GM12878 (cell line): ENCODE data around the gene NOS3. TPM values are rescaled to one million over a fixed set of nuclear protein-coding genes. Genes with fewer than 3 reads are reported as not detected.

Experiments
- ATAC-seq: fragments of 200-7000 bp; cut with Tn5 transposase; 3 replicates; pipeline ENCODE4 v1.9.1; 2020; ENCODE audit warnings: mild to moderate bottlenecking, moderate library complexity
- BruUV-seq: library from RNA; stranded (reverse); fragments of 400-500 nt; replicated peaks from 2 replicates; lab custom pipeline; 2021; lab: Mats Ljungman, UMichigan
- CTCF ChIA-PET: fragments of 300-600 bp; sonication (Branson Sonifier 250); formaldehyde crosslinking; extraction: SDS; loops from one replicate; lab custom pipeline; 2021; ENCODE audit warnings: inconsistent platforms; lab: Yijun Ruan, JAX
- POLR2A ChIA-PET: fragments of 350-600 bp; formaldehyde crosslinking; extraction: SDS; loops from one replicate; lab custom pipeline; 2021; ENCODE audit warnings: inconsistent platforms; lab: Charles Lee
- RAD21 ChIA-PET: fragments of 300-600 bp; sonication (Branson Sonifier 250); formaldehyde crosslinking; loops from one replicate; lab custom pipeline; 2023; ENCODE audit warnings: antibody characterized with exemption; ENCODE audit not compliant: unreplicated experiment; lab: Charles Lee
- SMC1A ChIA-PET: fragments of 300-600 bp; sonication (Branson Sonifier 250); formaldehyde crosslinking; loops from one replicate; lab custom pipeline; 2023; ENCODE audit not compliant: unreplicated experiment, uncharacterized antibody; lab: Charles Lee
- DNase-seq: peaks from one replicate; pipeline ENCODE4 v3.0.0-alpha.2; 2011; ENCODE audit warnings: low read depth, low spot score
- FAIRE-seq: peaks from 3 replicates; lab custom pipeline; 2011; peaks lifted over from hg19 to GRCh38; lab: Jason Lieb, UNC
- H2AFZ ChIP-seq: 2 replicates; pipeline ENCODE4 v1.6.0; 2011; ENCODE audit warnings: low read depth, low read length, control low read depth; ENCODE audit not compliant: control insufficient read depth
- H3K27ac ChIP-seq: 2 replicates; pipeline ENCODE4 v1.5.1; 2011; ENCODE audit warnings: control low read depth; ENCODE audit not compliant: control insufficient read depth, insufficient read depth
- H3K27me3 ChIP-seq, 2 experiments: replicated peaks in 1 of 2; 2 replicates each; pipeline versions ENCODE4 v1.6.0 to v1.6.1; 2011; ENCODE audit warnings: low read length in 1 of 2; ENCODE audit not compliant: control insufficient read depth in 2 of 2, insufficient read depth in 2 of 2
- H3K36me3 ChIP-seq, 2 experiments: 2 replicates each; pipeline ENCODE4 v1.5.1; 2011; ENCODE audit warnings: low read length in 1 of 2; ENCODE audit not compliant: control insufficient read depth in 2 of 2, insufficient read depth in 2 of 2
- H3K4me1 ChIP-seq: 2 replicates; pipeline ENCODE4 v1.6.1; 2011; ENCODE audit warnings: mild to moderate bottlenecking, low read length, moderate library complexity, mixed read lengths; ENCODE audit not compliant: control insufficient read depth, insufficient read depth
- H3K4me2 ChIP-seq: 2 replicates; pipeline ENCODE4 v1.6.0; 2011; ENCODE audit warnings: control low read depth; ENCODE audit not compliant: control insufficient read depth, insufficient read depth
- H3K4me3 ChIP-seq: fragments of 200-600 bp; sonication (generic); 2 replicates; pipeline ENCODE4 v1.5.1; 2016
- H3K79me2 ChIP-seq: 2 replicates; pipeline ENCODE4 v1.6.0; 2011; ENCODE audit warnings: low read length; ENCODE audit not compliant: control insufficient read depth, insufficient read depth
- H3K9ac ChIP-seq: 2 replicates; pipeline ENCODE4 v1.8.0; 2011; ENCODE audit warnings: low read length, control low read depth, mixed read lengths; ENCODE audit not compliant: control insufficient read depth, insufficient read depth
- H3K9me3 ChIP-seq: replicated peaks from 3 replicates; pipeline ENCODE4 v1.5.1; 2011; ENCODE audit warnings: mild to moderate bottlenecking, low read length; ENCODE audit not compliant: control insufficient read depth, insufficient read depth
- H4K20me1 ChIP-seq: 2 replicates; pipeline ENCODE4 v1.6.0; 2011; ENCODE audit not compliant: control insufficient read depth, insufficient read depth
- BHLHE40 ChIP-seq, 2 experiments: fragments of 450-650 bp in 1 of 2; IDR thresholded peaks; 2 replicates each; pipeline ENCODE4 v1.6.1; 2011 to 2017; ENCODE audit warnings: low read depth in 2 of 2, borderline replicate concordance in 1 of 2, improper control_type of control experiment in 1 of 2, low read length in 1 of 2, mild to moderate bottlenecking in 1 of 2
- ETV6 ChIP-seq, 2 experiments: fragments of 450-650 bp in 1 of 2; IDR thresholded peaks in 1 of 2; conservative IDR thresholded peaks in 1 of 2; 2 replicates each; pipeline ENCODE4 v1.6.1; 2014; ENCODE audit warnings: antibody characterized with exemption in 1 of 2, borderline replicate concordance in 1 of 2, low read depth in 1 of 2, mild to moderate bottlenecking in 1 of 2, moderate library complexity in 1 of 2
- HDAC6 ChIP-seq: fragments of 200-600 bp; sonication (generic); IDR thresholded peaks from one replicate; pipeline ENCODE4 v1.8.0; 2017; ENCODE audit warnings: antibody characterized with exemption; ENCODE audit not compliant: unreplicated experiment
- MXI1 ChIP-seq: fragments of 150-350 bp; IDR thresholded peaks from 2 replicates; pipeline ENCODE4 v1.6.1; 2011; ENCODE audit warnings: low read depth, mild to moderate bottlenecking, inconsistent platforms, low read length, improper control_type of control experiment
- NFYA ChIP-seq: IDR thresholded peaks from 2 replicates; pipeline ENCODE4 v1.6.1; 2011; ENCODE audit warnings: low read depth, mild to moderate bottlenecking, low read length, improper control_type of control experiment, borderline replicate concordance
- POLR2AphosphoS5 ChIP-seq: IDR thresholded peaks from 2 replicates; pipeline ENCODE4 v1.6.1; 2011; ENCODE audit warnings: mild to moderate bottlenecking, low read length, inconsistent platforms
- USF1 ChIP-seq: IDR thresholded peaks from 2 replicates; pipeline ENCODE4 v1.6.1; 2011; ENCODE audit warnings: borderline replicate concordance, low read depth, mild to moderate bottlenecking, moderate library complexity, mixed read lengths, low read length; ENCODE audit not compliant: insufficient read depth; ENCODE audit errors: extremely low read length
- YY1 ChIP-seq: IDR thresholded peaks from 2 replicates; pipeline ENCODE4 v1.6.1; 2011; ENCODE audit warnings: low read depth, mild to moderate bottlenecking, low read length
- WGBS: methylation state at CpG from one replicate; pipeline ENCODE4 v1.1.6; 2016; ENCODE audit warnings: low lambda C conversion rate; ENCODE audit not compliant: insufficient replicate concordance, insufficient coverage; ENCODE audit errors: missing lambda C conversion rate; 5-methylcytosine and 5-hydroxymethylcytosine counted together
- in situ Hi-C: fragments of 300-500 bp; cut with MboI; formaldehyde crosslinking; loops from 9 replicates; pipeline ENCODE4 v1.14.3; 2018; ENCODE audit warnings: mixed read lengths
- intact Hi-C: fragments of 100-400 bp; cut with micrococcal nuclease; formaldehyde crosslinking; loops from one replicate; pipeline ENCODE4 v1.14.2; 2022; ENCODE audit not compliant: unreplicated experiment
- polyA plus RNA-seq, 11 experiments: library from polyadenylated mRNA; depleted of rRNA in 4 of 11; unstranded in 6 of 11; stranded (reverse) in 5 of 11; fragments of >200 nt; fragmentation: Nextera tagmentation in 4 of 11; fragmentation: Illumina TruSeq in 1 of 11; extraction: Ambion mirVana in 4 of 11; extraction: Trizol in 1 of 11; gene quantifications; 1 replicate in 1 of 11; 2 replicates in 10 of 11; pipeline versions ENCODE4 v1.2.1 to v1.2.3, GENCODE V29; 2011 to 2016; ENCODE audit warnings: inconsistent platforms in 2 of 11, missing spikeins in 2 of 11, low read depth in 1 of 11
- total RNA-seq, 4 experiments: library from RNA; depleted of rRNA in 3 of 4; stranded (reverse); fragments of >200 nt in 3 of 4; fragmentation: Illumina TruSeq in 1 of 4; extraction: Trizol in 1 of 4; gene quantifications; 2 replicates each; pipeline versions ENCODE4 v1.2.1 to v1.2.3, GENCODE V29; 2013 to 2021

NOS3 gene
- total and polyA plus RNA-seq, 10 of the 15 experiments (the other 5 are each of a cell fraction or from before 2014, with no cell fraction given) = 0.06 to 0.92 (median 0.30) TPM; not detected in 3

GRCh38 chr7:151018421-151019129 lies 27.8 kb downstream of the NOS3 start:
- RAD21 ChIA-PET = interaction anchor here (0.7 to 1.1 kb wide), 2 partner anchors 56 to 121 kb away, joined by 3 read pairs; no protein-coding TSS in a partner anchor
- ATAC-seq = no peak
- DNase-seq = no peak
- Histone ChIP-seq H3K27ac (no peak overlapping the region), H3K4me3 (no peak overlapping the region), H3K9ac (no peak overlapping the region), H4K20me1 (no peaks in the 10 kb centered on the region), H2AFZ (no peak overlapping the region), H3K27me3 (peaks cover 8 to 10% of the 10 kb centered on the region in 2 experiments; a peak in 3 of 4 replicates), H3K4me1 (peaks cover 8% of the 10 kb centered on the region), H3K79me2 (no peaks in the 10 kb centered on the region), H3K4me2 (peak overlapping the region; percentile 50), H3K9me3 (no peaks in the 10 kb centered on the region), H3K36me3 (no peaks in the 10 kb centered on the region)
- TF ChIP-seq POLR2AphosphoS5 (no peak), NFYA (no peak), HDAC6 (peak; percentile 41), ETV6 (conservative IDR thresholded peaks at IDR 0.05 in 1 of 2, IDR thresholded peaks at IDR 0.05 in 1 of 2; ENCODE audit: borderline replicate concordance in 1 of 2, low read depth in 1 of 2) (no peak), USF1 (peak; percentile 9), BHLHE40 (IDR thresholded peaks at IDR 0.05; ENCODE audit: borderline replicate concordance in 1 of 2, low read depth in 2 of 2, low read length in 1 of 2) (peak in 1 of 2 experiments; percentile 52; a peak in 2 of 4 replicates), MXI1 (no peak), YY1 (no peak)
- intact Hi-C loops = no loop called here
- no peak for FAIRE-seq
- POLR2A ChIA-PET = no interaction called here
- 22% methylated on average over 63 of the region's 82 CpGs for WGBS
- SMC1A ChIA-PET = interaction anchor here (1.0 to 1.4 kb wide), 2 partner anchors 10 to 140 kb away, joined by 3 read pairs; partner anchors contain the start of gene ABCB8
- BruUV-seq = no TSS peak
- in situ Hi-C loops = no loop called here
- CTCF ChIA-PET = interaction anchor here (0.7 to 2.4 kb wide), 13 partner anchors 10 to 235 kb away, joined by 3 to 14 read pairs (median 4); partner anchors contain the start of gene ABCB8
